DOHH2 (cell line): Measurements from ENCODE around the gene ASPSCR1.

Source experiments
- H3F3A ChIP-seq: fragments of 200-600 bp; sonication (generic), shearing (Covaris generic); 2 replicates; pipeline ENCODE4 v1.6.0; 2016; ENCODE audit warnings: antibody characterized with exemption, mild to moderate bottlenecking; ENCODE audit not compliant: control insufficient read depth, insufficient read depth
- H3K27ac ChIP-seq: fragments of 200-600 bp; sonication (generic); 2 replicates; pipeline ENCODE4 v1.5.1; 2014; ENCODE audit warnings: low read depth, mild to moderate bottlenecking, low read length, moderate library complexity
- H3K27me3 ChIP-seq: fragments of 200-600 bp; sonication (generic); 2 replicates; pipeline ENCODE4 v1.6.1; 2014; ENCODE audit warnings: mild to moderate bottlenecking, low read length, mixed read lengths; ENCODE audit not compliant: control insufficient read depth
- H3K36me3 ChIP-seq: fragments of 200-600 bp; sonication (generic); 2 replicates; pipeline ENCODE4 v1.6.1; 2014; ENCODE audit warnings: mild to moderate bottlenecking, low read length, moderate library complexity, mixed read lengths; ENCODE audit not compliant: control insufficient read depth
- H3K4me1 ChIP-seq: fragments of 200-600 bp; sonication (generic); 2 replicates; pipeline ENCODE4 v1.6.1; 2014; ENCODE audit warnings: mild to moderate bottlenecking, low read length, mixed read lengths; ENCODE audit not compliant: control insufficient read depth
- H3K4me2 ChIP-seq: fragments of 200-600 bp; sonication (generic); 2 replicates; pipeline ENCODE4 v1.6.0; 2014; ENCODE audit warnings: mild to moderate bottlenecking, low read length, moderate library complexity
- H3K4me3 ChIP-seq: fragments of 200-600 bp; sonication (generic); 2 replicates; pipeline ENCODE4 v1.5.1; 2014; ENCODE audit warnings: mild to moderate bottlenecking, low read length, mixed read lengths
- H3K79me2 ChIP-seq: fragments of 200-600 bp; sonication (generic); 2 replicates; pipeline ENCODE4 v1.6.1; 2014; ENCODE audit warnings: mild to moderate bottlenecking, low read length, mixed read lengths; ENCODE audit not compliant: control insufficient read depth
- H3K9me2 ChIP-seq: fragments of 200-600 bp; sonication (generic); replicated peaks from 2 replicates; pipeline ENCODE4 v1.6.1; 2014; ENCODE audit warnings: mild to moderate bottlenecking, low read length, mixed read lengths; ENCODE audit not compliant: control insufficient read depth
- H3K9me3 ChIP-seq: fragments of 200-600 bp; sonication (generic); 2 replicates; pipeline ENCODE4 v1.6.1; 2014; ENCODE audit warnings: antibody characterized with exemption, low read length, mixed read lengths; ENCODE audit not compliant: control insufficient read depth, insufficient read depth
- H4K20me1 ChIP-seq: fragments of 200-600 bp; sonication (generic); 2 replicates; pipeline ENCODE4 v1.6.0; 2014; ENCODE audit warnings: low read depth, mild to moderate bottlenecking, antibody characterized with exemption, low read length, moderate library complexity; ENCODE audit not compliant: control insufficient read depth, insufficient read depth
- CTCF ChIP-seq: fragments of 200-600 bp; sonication (generic); IDR thresholded peaks from one replicate; pipeline ENCODE4 v1.5.1; 2014; ENCODE audit warnings: antibody characterized with exemption, mild to moderate bottlenecking, low read depth, low read length; ENCODE audit not compliant: poor library complexity, severe bottlenecking
- EZH2phosphoT487 ChIP-seq: fragments of 200-600 bp; sonication (generic); IDR thresholded peaks from 2 replicates; pipeline ENCODE4 v1.6.1; 2017; ENCODE audit warnings: borderline replicate concordance, mild to moderate bottlenecking, antibody characterized with exemption, low read length, moderate library complexity, mixed read lengths

The ASPSCR1 gene

GRCh38 chr17:81941484-81942166, 35.8 kb upstream of the ASPSCR1 start:
- Histone ChIP-seq H3K4me3 (peak overlapping the region; percentile 18; the same call in 1 of the 2 replicates), H3F3A (peaks cover 6% of the 10 kb centered on the region; the same call in 1 of the 2 replicates), H3K27ac (no peak overlapping the region), H3K79me2 (peaks cover 5% of the 10 kb centered on the region), H3K9me3 (no peaks in the 10 kb centered on the region), H3K27me3 (no peaks in the 10 kb centered on the region), H4K20me1 (no peaks in the 10 kb centered on the region), H3K4me1 (peaks cover 31% of the 10 kb centered on the region), H3K4me2 (peak overlapping the region; percentile 46), H3K9me2 (no peaks in the 10 kb centered on the region), H3K36me3 (peaks cover 2% of the 10 kb centered on the region; the same call in 1 of the 2 replicates)
- TF ChIP-seq EZH2phosphoT487 (no peak), CTCF (no peak)

GRCh38 chr17:81942167-81942553, 35.3 kb upstream of the ASPSCR1 start:
- no peak for TF ChIP-seq CTCF
- no peak for TF ChIP-seq EZH2phosphoT487
- no peaks in the 10 kb centered on the region for H3K27me3 ChIP-seq
- H3K4me2 ChIP-seq: peak overlapping the region; percentile 46
- no peaks in the 10 kb centered on the region for H3K9me2 ChIP-seq
- no peaks in the 10 kb centered on the region for H3K36me3 ChIP-seq
- H3K27ac ChIP-seq: no peak overlapping the region
- H3K4me3 ChIP-seq: no peak overlapping the region
- H3K9me3 ChIP-seq: no peaks in the 10 kb centered on the region
- H3F3A ChIP-seq: peaks cover 6% of the 10 kb centered on the region; the same call in 1 of the 2 replicates
- no peaks in the 10 kb centered on the region for H4K20me1 ChIP-seq
- peaks cover 28% of the 10 kb centered on the region for H3K4me1 ChIP-seq
- no peaks in the 10 kb centered on the region for H3K79me2 ChIP-seq

- Histone ChIP-seq H3K79me2 (no peaks in the 10 kb centered on the region), H3K4me3 (no peak overlapping the region), H3K9me3 (no peaks in the 10 kb centered on the region), H3K9me2 (no peaks in the 10 kb centered on the region), H3K27me3 (no peaks in the 10 kb centered on the region), H3K36me3 (no peaks in the 10 kb centered on the region), H3K4me2 (no peak overlapping the region), H3K4me1 (peaks cover 18% of the 10 kb centered on the region), H4K20me1 (no peaks in the 10 kb centered on the region), H3K27ac (no peak overlapping the region), H3F3A (no peaks in the 10 kb centered on the region)
- TF ChIP-seq EZH2phosphoT487: no peak
Observed at GRCh38 chr17:81944858-81945257, 32.6 kb upstream of the ASPSCR1 start.

- Histone ChIP-seq H3K27ac (no peak within 1 kb of the TSS), H3K36me3 (no peaks in the 10 kb centered on the region), H3K9me3 (no peaks in the 10 kb centered on the region), H3K4me3 (no peak within 1 kb of the TSS), H3K4me1 (peaks cover 3% of the 10 kb centered on the region), H3F3A (no peaks in the 10 kb centered on the region), H3K79me2 (no peaks in the 10 kb centered on the region), H3K9me2 (no peaks in the 10 kb centered on the region), H3K4me2 (no peak within 1 kb of the TSS), H3K27me3 (no peaks in the 10 kb centered on the region), H4K20me1 (no peaks in the 10 kb centered on the region)
- TF ChIP-seq EZH2phosphoT487: no peak
Observed at GRCh38 chr17:81947189-81947588, 30.2 kb upstream of the ASPSCR1 start, which contains the start of gene MYADML2. TSS of gene MYADML2 (minus strand) at chr17:81947233. CDS start at chr17:81941741, 5,492 bp downstream.
